Measurements from ENCODE around the gene RAG1. TPM values are rescaled to one million over a fixed set of nuclear protein-coding genes. Genes with fewer than 3 reads are reported as not detected.

Gene RAG1
- total and polyA plus RNA-seq, 9 of the 15 experiments (the other 6 are each of a cell fraction or from before 2014, with no cell fraction given) = 0.49 to 2.5 (median 1.7) TPM

GRCh38 chr11:36540998-36541397, 26.8 kb upstream of the RAG1 start (continued):
- TF ChIP-seq, protein P1, sequence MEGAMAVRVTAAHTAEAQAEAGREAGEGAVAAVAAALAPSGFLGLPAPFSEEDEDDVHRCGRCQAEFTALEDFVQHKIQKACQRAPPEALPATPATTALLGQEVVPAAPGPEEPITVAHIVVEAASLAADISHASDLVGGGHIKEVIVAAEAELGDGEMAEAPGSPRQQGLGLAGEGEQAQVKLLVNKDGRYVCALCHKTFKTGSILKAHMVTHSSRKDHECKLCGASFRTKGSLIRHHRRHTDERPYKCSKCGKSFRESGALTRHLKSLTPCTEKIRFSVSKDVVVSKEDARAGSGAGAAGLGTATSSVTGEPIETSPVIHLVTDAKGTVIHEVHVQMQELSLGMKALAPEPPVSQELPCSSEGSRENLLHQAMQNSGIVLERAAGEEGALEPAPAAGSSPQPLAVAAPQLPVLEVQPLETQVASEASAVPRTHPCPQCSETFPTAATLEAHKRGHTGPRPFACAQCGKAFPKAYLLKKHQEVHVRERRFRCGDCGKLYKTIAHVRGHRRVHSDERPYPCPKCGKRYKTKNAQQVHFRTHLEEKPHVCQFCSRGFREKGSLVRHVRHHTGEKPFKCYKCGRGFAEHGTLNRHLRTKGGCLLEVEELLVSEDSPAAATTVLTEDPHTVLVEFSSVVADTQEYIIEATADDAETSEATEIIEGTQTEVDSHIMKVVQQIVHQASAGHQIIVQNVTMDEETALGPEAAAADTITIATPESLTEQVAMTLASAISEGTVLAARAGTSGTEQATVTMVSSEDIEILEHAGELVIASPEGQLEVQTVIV (CRISPR knock-in tag; IDR thresholded peaks at IDR 0.05; ENCODE audit: borderline replicate concordance) = no peak
- no peak for TF ChIP-seq HDAC3 (IDR thresholded peaks at IDR 0.05; ENCODE audit: borderline replicate concordance, partially characterized antibody)
- TF ChIP-seq CEBPZ (IDR thresholded peaks at IDR 0.05; ENCODE audit: borderline replicate concordance, low read depth, low read length) = no peak
- no peak for TF ChIP-seq NFE2L1 (tag; IDR thresholded peaks at IDR 0.05; ENCODE audit: borderline replicate concordance, low read depth)
- peak; percentile 49; the same call in 1 of the 2 replicates for TF ChIP-seq USF2 (CRISPR knock-in tag; IDR thresholded peaks at IDR 0.05)
- TF ChIP-seq TAL1 (IDR thresholded peaks at IDR 0.05) = no peak
- TF ChIP-seq PCBP1 (IDR thresholded peaks at IDR 0.05; ENCODE audit: low read depth, low read length, poor library complexity, severe bottlenecking) = no peak
- TF ChIP-seq ZNF165 (CRISPR knock-in tag; IDR thresholded peaks at IDR 0.05; ENCODE audit: borderline replicate concordance) = no peak
- TF ChIP-seq, protein P2, sequence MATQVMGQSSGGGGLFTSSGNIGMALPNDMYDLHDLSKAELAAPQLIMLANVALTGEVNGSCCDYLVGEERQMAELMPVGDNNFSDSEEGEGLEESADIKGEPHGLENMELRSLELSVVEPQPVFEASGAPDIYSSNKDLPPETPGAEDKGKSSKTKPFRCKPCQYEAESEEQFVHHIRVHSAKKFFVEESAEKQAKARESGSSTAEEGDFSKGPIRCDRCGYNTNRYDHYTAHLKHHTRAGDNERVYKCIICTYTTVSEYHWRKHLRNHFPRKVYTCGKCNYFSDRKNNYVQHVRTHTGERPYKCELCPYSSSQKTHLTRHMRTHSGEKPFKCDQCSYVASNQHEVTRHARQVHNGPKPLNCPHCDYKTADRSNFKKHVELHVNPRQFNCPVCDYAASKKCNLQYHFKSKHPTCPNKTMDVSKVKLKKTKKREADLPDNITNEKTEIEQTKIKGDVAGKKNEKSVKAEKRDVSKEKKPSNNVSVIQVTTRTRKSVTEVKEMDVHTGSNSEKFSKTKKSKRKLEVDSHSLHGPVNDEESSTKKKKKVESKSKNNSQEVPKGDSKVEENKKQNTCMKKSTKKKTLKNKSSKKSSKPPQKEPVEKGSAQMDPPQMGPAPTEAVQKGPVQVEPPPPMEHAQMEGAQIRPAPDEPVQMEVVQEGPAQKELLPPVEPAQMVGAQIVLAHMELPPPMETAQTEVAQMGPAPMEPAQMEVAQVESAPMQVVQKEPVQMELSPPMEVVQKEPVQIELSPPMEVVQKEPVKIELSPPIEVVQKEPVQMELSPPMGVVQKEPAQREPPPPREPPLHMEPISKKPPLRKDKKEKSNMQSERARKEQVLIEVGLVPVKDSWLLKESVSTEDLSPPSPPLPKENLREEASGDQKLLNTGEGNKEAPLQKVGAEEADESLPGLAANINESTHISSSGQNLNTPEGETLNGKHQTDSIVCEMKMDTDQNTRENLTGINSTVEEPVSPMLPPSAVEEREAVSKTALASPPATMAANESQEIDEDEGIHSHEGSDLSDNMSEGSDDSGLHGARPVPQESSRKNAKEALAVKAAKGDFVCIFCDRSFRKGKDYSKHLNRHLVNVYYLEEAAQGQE (IDR thresholded peaks at IDR 0.05; ENCODE audit: borderline replicate concordance) = peak; percentile 22; the same call in 1 of the 2 replicates
- TF ChIP-seq, protein P2 (CRISPR knock-in tag; IDR thresholded peaks at IDR 0.05; ENCODE audit: low read depth) = no peak
- TF ChIP-seq IFI16 (CRISPR knock-in tag; IDR thresholded peaks at IDR 0.05) = no peak
- TF ChIP-seq ATF1 (CRISPR knock-in tag; IDR thresholded peaks at IDR 0.05) = no peak
- TF ChIP-seq ATF1 (tag; IDR thresholded peaks at IDR 0.05) = peak; percentile 40; the same call in 1 of the 2 replicates

Measured in K562 (cell line).